NB4 (cell line): ENCODE results near the gene TWSG1.

Source experiments
- CTCF ChIP-seq: IDR thresholded peaks from one replicate; pipeline ENCODE4 v1.5.1; 2012; ENCODE audit warnings: low read depth, low read length
- MAX ChIP-seq: IDR thresholded peaks from 2 replicates; pipeline ENCODE4 v1.6.1; 2011; ENCODE audit warnings: low read depth, low read length
- MYC ChIP-seq: IDR thresholded peaks from 2 replicates; pipeline ENCODE4 v1.6.1; 2011; ENCODE audit warnings: low read depth, low read length
- POLR2A ChIP-seq: IDR thresholded peaks from 2 replicates; pipeline ENCODE4 v1.6.1; 2011; ENCODE audit warnings: mild to moderate bottlenecking; ENCODE audit not compliant: insufficient read length; ENCODE audit errors: extremely low read depth

- TF ChIP-seq CTCF, result no peak
- no peak for TF ChIP-seq POLR2A
- TF ChIP-seq MAX, result no peak
- TF ChIP-seq MYC, result no peak
Measured at GRCh38 chr18:9400197-9400596, 65.6 kb downstream of the TWSG1 start.
